HG03558 (cell line): ENCODE results near the gene SH3D19.
"Not testable (repeated sequence)": the region's sequence is repeated elsewhere in the genome, so short reads cannot be mapped to it uniquely, and the experiment has no call there.

Source experiments
- ATAC-seq: cut with Tn5 transposase; IDR thresholded peaks from one replicate; pipeline ENCODE4 v1.9.1; 2021; ENCODE audit warnings: moderate number of reproducible peaks; ENCODE audit not compliant: unreplicated experiment; ENCODE audit errors: extremely low read depth

The SH3D19 gene

DNA sequence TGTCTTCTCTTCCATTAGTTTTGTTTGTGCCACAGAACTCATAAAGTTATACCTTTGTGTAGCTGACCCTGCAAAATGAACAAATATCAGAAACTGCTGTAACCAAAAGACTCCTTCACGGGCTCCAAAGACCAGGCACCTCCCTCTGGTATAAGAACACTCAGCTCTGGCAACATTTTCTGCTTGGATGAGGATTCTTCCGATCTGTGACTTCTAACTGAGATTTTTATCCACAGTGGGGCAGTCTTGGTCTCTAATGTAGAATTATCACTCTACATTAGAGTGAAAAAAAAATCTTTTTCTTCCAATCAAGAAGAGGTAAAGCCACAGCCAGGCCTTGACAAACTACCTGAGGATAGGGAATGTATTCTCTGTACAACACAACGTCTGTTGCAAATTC lies 86.9 kb downstream of the SH3D19 start:
- ATAC-seq, result no peak

DNA sequence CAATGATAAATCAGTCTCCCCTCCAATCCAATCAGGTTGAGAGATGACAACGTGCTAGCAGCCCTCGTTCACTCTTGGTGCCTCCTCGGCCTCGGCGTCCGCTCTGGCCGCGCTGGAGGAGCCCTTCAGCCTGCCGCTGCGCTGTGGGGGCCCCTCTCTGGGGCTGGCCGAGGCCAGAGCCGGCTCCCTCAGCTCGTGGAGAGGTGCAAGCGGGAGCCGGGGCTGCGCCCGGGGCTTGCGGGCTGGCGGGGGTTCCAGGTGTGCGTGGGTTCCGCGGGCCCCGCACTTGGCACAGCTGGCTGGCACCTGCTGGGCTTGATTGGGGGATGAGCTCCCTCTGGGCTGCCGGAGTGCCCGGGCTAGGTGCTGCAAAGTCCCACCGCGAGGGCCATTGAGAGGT lies 89.4 kb downstream of the SH3D19 start:
- ATAC-seq, result no peak

GRCh38 chr4:151235373-151235772 lies 90.0 kb downstream of the SH3D19 start:
- not testable (repeated sequence) for ATAC-seq

DNA sequence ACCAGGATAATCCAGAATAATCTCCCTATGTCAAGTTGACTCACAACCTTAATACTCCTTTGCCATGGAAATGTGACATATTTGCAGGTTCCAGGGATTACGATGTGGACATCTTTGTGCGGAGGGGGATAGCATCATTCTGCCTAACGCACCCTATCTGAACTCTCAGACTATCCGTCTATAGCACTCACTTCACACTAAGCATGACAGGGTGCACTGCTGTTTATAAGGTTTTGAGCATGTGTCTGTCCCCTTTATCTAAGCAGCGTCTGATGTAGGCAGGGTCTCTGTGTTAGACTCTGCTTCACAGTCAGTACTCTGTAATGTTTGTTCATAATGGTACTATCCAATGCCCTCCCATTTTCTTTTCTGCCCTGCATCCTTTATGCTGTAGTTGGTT lies 91.8 kb downstream of the SH3D19 start:
- ATAC-seq, result no peak

DNA sequence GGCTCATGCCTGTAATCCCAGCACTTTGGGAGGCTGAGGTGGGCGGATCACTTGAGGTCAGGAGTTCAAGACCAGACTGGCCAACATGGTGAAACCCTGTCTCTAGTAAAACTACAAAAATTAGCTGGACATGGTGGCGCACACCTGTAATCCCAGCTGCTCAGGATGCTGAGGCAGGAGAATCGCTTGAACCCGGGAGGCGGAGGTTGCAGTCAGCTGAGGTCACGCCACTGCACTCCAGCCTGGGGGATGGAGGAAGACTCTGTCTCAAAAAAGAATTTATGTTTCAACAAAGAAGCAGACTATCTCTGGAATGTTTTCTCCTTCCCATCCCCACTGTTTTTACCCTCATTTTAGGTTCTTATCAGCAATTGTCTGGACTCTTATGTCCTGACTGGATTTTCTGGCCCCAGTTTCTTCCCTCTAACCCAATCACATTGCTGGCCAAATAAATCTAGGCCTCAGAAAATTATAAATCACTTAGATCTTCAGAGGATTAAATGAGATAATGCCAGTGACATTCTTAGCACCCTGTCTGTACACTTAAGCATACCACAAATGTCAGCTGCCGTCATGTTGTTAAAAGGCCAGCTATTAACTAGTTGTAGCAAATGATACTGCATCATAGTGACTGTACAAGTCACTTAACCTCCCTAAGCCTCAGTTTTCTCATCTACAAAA lies 93.3 kb downstream of the SH3D19 start:
- ATAC-seq, result no peak

DNA sequence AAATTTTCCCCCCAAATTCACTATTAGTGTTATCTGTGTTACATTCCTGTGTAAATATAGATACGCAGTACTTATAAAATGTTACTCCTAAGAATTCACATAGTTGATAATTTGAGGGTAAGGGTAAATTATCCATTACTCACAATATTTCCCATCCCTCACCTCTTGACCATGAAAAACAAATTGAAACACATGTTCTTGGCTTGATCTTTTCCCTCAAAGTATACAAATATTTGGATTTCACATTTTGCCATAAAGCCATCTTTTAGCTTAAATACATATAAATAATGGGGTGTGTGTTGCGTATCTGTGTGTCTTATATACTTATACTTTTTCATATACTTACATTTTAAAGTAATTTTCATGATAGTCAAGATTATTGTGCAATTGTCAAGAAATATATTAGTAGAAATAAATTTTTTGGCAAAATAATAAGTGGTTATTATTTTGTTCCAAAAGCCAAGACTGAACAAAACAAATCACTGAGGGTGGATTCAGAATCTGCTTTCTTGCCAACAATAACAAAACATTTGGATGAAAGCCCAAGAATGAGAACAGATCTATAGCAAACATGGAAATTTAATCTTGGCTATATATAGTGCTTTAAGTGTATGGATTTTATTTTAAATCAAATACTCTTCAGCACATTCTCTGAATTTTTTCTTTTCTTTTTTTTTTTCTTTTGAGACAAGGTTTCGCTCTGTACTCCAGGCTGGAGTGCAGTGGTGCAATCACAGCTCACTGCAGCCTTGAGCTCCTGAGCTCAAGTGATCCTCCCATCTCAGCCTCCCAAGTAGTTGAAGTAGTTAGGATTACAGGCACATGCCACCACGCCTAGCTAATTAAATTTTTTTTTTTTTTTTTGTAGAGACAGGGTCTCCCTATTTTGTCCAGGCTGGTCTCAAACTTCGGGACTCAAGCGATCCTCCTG lies 97.0 kb downstream of the SH3D19 start:
- no peak for ATAC-seq

DNA sequence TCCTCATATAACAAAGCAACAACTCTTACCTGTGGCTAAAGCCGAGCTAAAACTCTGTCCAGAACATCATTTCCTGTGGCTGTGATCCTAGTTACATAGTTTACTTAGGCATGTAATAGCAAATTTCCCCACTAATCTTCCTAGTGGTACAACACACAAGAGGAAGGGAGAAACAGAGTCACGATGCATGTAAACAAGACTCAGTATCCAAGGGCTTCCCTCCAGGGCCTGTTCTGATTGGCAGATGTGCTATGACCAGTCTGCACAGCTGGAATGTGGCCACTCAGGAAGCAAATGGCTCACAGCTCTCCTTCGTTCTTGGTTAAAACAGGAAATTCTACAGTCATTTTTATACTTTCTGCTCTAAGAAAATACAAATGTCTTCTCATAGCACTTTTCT lies 97.7 kb downstream of the SH3D19 start:
- no peak for ATAC-seq

GRCh38 chr4:151227172-151227571 lies 98.2 kb downstream of the SH3D19 start:
- ATAC-seq, result no peak

DNA sequence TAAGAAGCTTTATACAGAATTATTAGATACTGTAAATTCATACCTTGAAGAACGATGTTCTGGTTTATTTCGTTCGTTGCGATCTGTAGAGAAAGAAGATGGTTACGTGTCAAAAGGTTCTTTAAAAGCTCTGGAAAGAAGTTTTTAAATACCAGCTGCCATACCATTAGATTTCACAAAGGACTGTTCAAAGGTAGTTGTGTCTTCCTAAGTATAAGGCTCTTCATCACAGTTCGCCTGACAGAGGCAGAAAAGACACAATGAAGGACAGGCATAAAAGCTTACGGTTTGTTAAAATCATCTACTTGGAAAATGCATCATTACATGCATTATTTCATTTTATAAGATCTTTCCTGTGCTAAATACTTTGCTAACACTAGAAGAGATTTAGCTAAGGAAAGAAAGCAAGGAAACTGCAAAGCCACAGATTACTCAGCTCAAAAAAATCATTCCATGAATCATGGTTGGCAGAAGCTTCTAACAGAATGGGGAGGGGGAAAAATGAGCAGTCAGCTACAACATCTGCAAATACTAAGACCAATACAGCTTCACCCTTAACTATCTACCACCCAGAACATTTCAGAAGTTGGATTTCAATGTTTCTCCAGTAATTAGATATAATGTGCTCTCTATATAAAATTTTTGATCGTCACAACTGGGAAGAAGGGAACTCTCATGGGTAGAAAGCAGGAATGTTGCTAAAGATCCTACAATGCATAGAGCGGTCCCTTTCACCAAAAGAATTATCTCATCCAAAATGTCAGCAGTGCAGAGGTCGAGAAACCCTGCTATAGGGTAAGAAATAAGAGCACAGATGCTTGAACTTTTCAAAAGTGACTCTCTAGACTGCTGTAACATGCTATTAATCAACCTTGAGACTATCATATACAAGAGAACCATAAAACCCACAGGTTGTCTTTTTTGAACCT lies 99.1 kb downstream of the SH3D19 start:
- no peak for ATAC-seq

GRCh38 chr4:151223465-151223864 lies 101.9 kb downstream of the SH3D19 start:
- no peak for ATAC-seq

GRCh38 chr4:151219948-151220347 lies 105.5 kb downstream of the SH3D19 start:
- ATAC-seq, result no peak

GRCh38 chr4:151219091-151219490 lies 106.3 kb downstream of the SH3D19 start:
- no peak for ATAC-seq

GRCh38 chr4:151218343-151218742 lies 107.1 kb downstream of the SH3D19 start:
- ATAC-seq, result no peak

- no peak for ATAC-seq
Observed at GRCh38 chr4:151217326-151217725, 108.1 kb downstream of the SH3D19 start.

GRCh38 chr4:151215295-151215694 lies 110.1 kb downstream of the SH3D19 start:
- ATAC-seq, result no peak

DNA sequence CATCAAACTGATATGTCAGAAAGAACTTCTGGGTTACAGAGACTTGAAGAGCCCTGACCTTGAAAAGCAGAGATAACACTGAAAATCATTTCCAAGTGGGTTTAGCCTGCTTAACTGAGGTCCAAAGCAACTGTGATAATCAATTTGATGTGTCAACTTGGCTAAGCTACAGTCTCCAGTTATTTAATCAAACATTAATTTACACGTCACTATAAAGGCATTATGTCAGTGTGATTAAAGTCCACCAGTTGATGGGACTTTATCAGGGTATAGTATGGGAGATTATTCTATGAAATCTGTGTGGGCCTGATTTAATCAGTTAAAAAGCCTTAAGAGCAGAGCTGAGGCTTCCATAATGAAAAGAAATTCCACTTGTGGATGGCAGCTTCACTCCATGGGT lies 117.5 kb downstream of the SH3D19 start:
- ATAC-seq, result no peak

DNA sequence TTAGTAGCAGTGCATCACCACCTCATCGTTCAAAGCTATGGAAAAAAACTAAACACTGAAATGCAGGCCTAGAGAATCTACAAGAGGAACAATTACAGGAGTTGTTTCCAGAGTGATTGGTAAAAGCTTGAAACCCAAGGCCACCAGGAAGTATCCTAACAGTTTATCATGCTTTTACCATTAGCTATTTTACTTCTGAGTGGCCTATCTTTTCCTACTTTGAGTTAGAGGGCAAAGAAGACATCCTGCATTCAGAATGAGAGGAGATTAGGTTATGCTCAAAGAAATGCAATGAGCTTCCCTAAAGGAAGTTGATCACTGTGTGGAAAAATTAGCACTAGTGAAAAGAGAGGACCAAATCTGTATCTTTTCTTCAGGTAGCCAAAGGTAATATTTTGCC lies 118.2 kb downstream of the SH3D19 start:
- ATAC-seq, result no peak

- ATAC-seq, result no peak
Observed at GRCh38 chr4:151206241-151207005, 119.0 kb downstream of the SH3D19 start.

DNA sequence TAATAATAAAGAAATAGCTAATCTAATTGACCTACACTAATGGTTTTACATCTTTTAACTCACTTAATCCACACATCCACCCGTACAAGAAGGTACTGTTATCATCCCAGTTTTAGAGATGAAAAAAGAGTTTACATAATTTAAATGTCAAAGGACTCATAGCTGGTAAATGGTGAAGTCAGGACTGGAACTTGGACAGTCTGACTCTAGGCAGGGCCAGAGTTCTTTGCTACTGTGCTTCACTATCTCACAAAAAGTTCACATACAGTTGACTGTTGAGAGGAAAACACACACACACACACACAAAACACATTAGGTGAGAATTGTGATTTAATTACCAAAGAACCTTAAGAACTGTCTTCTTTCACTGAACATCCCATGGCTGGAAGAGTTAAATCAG lies 119.7 kb downstream of the SH3D19 start:
- no peak for ATAC-seq
